Keratinocyte (primary cell): ENCODE measurements around the gene ANOS1. TPM values are rescaled to one million over a fixed set of nuclear protein-coding genes. Genes with fewer than 3 reads are reported as not detected.
"Not testable (repeated sequence)": the region's sequence is repeated elsewhere in the genome, so short reads cannot be mapped to it uniquely, and the experiment has no call there.

Source experiments
- DNase-seq: peaks from one replicate; pipeline ENCODE4 v3.0.0-alpha.2; 2011; ENCODE audit warnings: low read depth, missing footprints, low spot score
- FAIRE-seq: peaks from 2 replicates; lab custom pipeline; 2011; peaks lifted over from hg19 to GRCh38; lab: Jason Lieb, UNC
- H2AFZ ChIP-seq: 2 replicates; pipeline ENCODE4 v1.6.0; 2012; ENCODE audit warnings: low read length, control low read depth, inconsistent platforms; ENCODE audit not compliant: control insufficient read depth
- H3K27ac ChIP-seq: 2 replicates; pipeline ENCODE4 v1.5.1; 2011; ENCODE audit warnings: low read length; ENCODE audit not compliant: control insufficient read depth, insufficient read depth
- H3K27me3 ChIP-seq: 3 replicates; pipeline ENCODE4 v1.6.0; 2011; ENCODE audit warnings: low read length; ENCODE audit not compliant: control insufficient read depth, insufficient read depth; ENCODE audit errors: extremely low read depth
- H3K36me3 ChIP-seq, 2 experiments: 2 replicates in 1 of 2; 3 replicates in 1 of 2; pipeline ENCODE4 v1.5.1; 2011; ENCODE audit warnings: low read length in 2 of 2, mild to moderate bottlenecking in 1 of 2; ENCODE audit not compliant: control insufficient read depth in 2 of 2, insufficient read depth in 2 of 2; ENCODE audit errors: extremely low read depth in 1 of 2
- H3K4me1 ChIP-seq: 3 replicates; pipeline ENCODE4 v1.5.1; 2011; ENCODE audit warnings: low read length; ENCODE audit not compliant: control insufficient read depth, insufficient read depth; ENCODE audit errors: extremely low read depth
- H3K4me2 ChIP-seq: 3 replicates; pipeline ENCODE4 v1.6.0; 2011; ENCODE audit warnings: low read depth, low read length; ENCODE audit not compliant: control insufficient read depth, insufficient read depth; ENCODE audit errors: extremely low read depth
- H3K4me3 ChIP-seq, 3 experiments: fragments of 200-600 bp in 1 of 3; sonication (generic) in 1 of 3; 2 replicates in 2 of 3; 3 replicates in 1 of 3; pipeline ENCODE4 v1.5.1; 2011 to 2016; ENCODE audit warnings: low read length in 3 of 3, mild to moderate bottlenecking in 3 of 3, control low read depth in 2 of 3, inconsistent platforms in 1 of 3, low read depth in 1 of 3, mixed read lengths in 1 of 3, mixed run types in 1 of 3, moderate library complexity in 1 of 3; ENCODE audit not compliant: control insufficient read depth in 2 of 3, insufficient read depth in 2 of 3; ENCODE audit errors: extremely low read depth in 1 of 3
- H3K79me2 ChIP-seq: 2 replicates; pipeline ENCODE4 v1.6.0; 2012; ENCODE audit warnings: low read length; ENCODE audit not compliant: control insufficient read depth, insufficient read depth
- H3K9ac ChIP-seq: 3 replicates; pipeline ENCODE4 v1.6.0; 2011; ENCODE audit warnings: low read length; ENCODE audit not compliant: control insufficient read depth, insufficient read depth; ENCODE audit errors: extremely low read depth
- H3K9me1 ChIP-seq: 3 replicates; pipeline ENCODE4 v1.6.0; 2011; ENCODE audit warnings: low read length; ENCODE audit not compliant: control insufficient read depth, insufficient read depth; ENCODE audit errors: extremely low read depth
- H3K9me3 ChIP-seq: 2 replicates; pipeline ENCODE4 v1.5.1; 2012; ENCODE audit warnings: low read depth, low read length; ENCODE audit not compliant: control insufficient read depth
- H4K20me1 ChIP-seq: 3 replicates; pipeline ENCODE4 v1.6.0; 2011; ENCODE audit warnings: low read length; ENCODE audit not compliant: control insufficient read depth, insufficient read depth; ENCODE audit errors: extremely low read depth
- CTCF ChIP-seq, 3 experiments: IDR thresholded peaks in 1 of 3; conservative IDR thresholded peaks in 1 of 3; optimal IDR thresholded peaks in 1 of 3; 2 replicates in 2 of 3; 3 replicates in 1 of 3; pipeline versions ENCODE3 to v1.5.1; 2011; ENCODE audit warnings: low read length in 3 of 3, mild to moderate bottlenecking in 3 of 3, moderate library complexity in 2 of 3, control low read depth in 1 of 3, inconsistent platforms in 1 of 3; ENCODE audit not compliant: insufficient read depth in 2 of 3; ENCODE audit errors: extremely low read depth in 1 of 3
- EZH2 ChIP-seq: IDR thresholded peaks from one replicate; pipeline ENCODE4 v1.6.1; 2012; ENCODE audit warnings: inconsistent platforms, mild to moderate bottlenecking, low read length, moderate library complexity
- dilution Hi-C: fragments of 300-500 bp; cut with MboI; formaldehyde crosslinking; loops from one replicate; pipeline ENCODE4 v1.7.0; 2020; ENCODE audit warnings: low sequenced_read_pairs; ENCODE audit not compliant: extremely low pct_ligation_motif_present
- polyA plus RNA-seq, 5 experiments: library from polyadenylated mRNA; depleted of rRNA in 3 of 5; stranded (reverse) in 3 of 5; stranded (forward) in 1 of 5; unstranded in 1 of 5; fragments of >200 nt; gene quantifications; 1 replicate in 1 of 5; 2 replicates in 3 of 5; 3 replicates in 1 of 5; pipeline versions ENCODE4 v1.2.1 to v1.2.3, GENCODE V29; 2011 to 2012; ENCODE audit warnings: missing spikeins in 2 of 5, low read depth in 1 of 5, low replicate concordance in 1 of 5

Gene ANOS1
- polyA plus RNA-seq, 1 donor (not counting 4 experiments of a cell fraction or from before 2014, with no cell fraction given): 4.0 TPM

DNA sequence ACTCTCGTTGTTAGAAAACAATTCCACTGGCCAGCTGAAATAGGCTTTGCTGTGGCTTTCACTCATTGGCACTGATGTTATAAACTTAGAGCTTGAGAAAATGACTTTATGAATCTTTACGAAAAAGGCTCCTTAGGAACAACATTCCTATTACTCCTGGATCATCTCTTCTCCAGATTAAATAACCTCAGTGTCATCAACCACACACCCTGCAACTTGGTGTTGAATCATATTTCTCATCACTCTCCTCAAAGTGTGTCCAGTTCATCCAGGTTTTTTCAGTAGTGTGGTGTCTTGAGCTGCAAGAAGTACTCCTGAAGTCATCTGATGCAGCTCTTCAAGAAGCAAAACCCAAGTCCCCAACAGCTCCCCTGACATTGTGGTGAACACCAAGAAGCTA is 28.1 kb upstream of the ANOS1 start:
- no peak for FAIRE-seq

GRCh38 chrX:8758706-8759105 is 26.8 kb upstream of the ANOS1 start:
- FAIRE-seq, dilution Hi-C loops, DNase-seq, H3K27me3 ChIP-seq, H3K36me3 ChIP-seq, H3K9me3 ChIP-seq, H3K4me2 ChIP-seq, H3K9ac ChIP-seq, H3K9me1 ChIP-seq, H4K20me1 ChIP-seq, H3K4me3 ChIP-seq, H3K79me2 ChIP-seq, H2AFZ ChIP-seq: not testable (repeated sequence)
- Histone ChIP-seq H3K4me1 (peaks cover 13% of the 10 kb centered on the region), H3K27ac (peak overlapping the region; percentile 41)

More for the DNA sequence above, 28.1 kb upstream of the ANOS1 start:
- no peaks in the 10 kb centered on the region for H4K20me1 ChIP-seq
- no peak overlapping the region for H3K4me2 ChIP-seq
- no peak overlapping the region for H3K27ac ChIP-seq
- H3K9ac ChIP-seq: no peak overlapping the region
- H3K27me3 ChIP-seq: no peaks in the 10 kb centered on the region
- peaks cover 4% of the 10 kb centered on the region for H3K9me3 ChIP-seq
- dilution Hi-C loops: no loop called here
- H3K4me1 ChIP-seq: peaks cover 13% of the 10 kb centered on the region
- H3K36me3 ChIP-seq: no peaks in the 10 kb centered on the region
- no peak for DNase-seq
- TF ChIP-seq CTCF (optimal IDR thresholded peaks at IDR 0.05 in 1 of 3, IDR thresholded peaks at IDR 0.05 in 1 of 3, conservative IDR thresholded peaks at IDR 0.05 in 1 of 3; ENCODE audit: extremely low read depth in 1 of 3, insufficient read depth in 2 of 3, low read length in 3 of 3) (no peak), EZH2 (no peak)
- no peak overlapping the region for H3K4me3 ChIP-seq
- no peak overlapping the region for H2AFZ ChIP-seq
- no peaks in the 10 kb centered on the region for H3K9me1 ChIP-seq
- H3K79me2 ChIP-seq: no peaks in the 10 kb centered on the region

DNA sequence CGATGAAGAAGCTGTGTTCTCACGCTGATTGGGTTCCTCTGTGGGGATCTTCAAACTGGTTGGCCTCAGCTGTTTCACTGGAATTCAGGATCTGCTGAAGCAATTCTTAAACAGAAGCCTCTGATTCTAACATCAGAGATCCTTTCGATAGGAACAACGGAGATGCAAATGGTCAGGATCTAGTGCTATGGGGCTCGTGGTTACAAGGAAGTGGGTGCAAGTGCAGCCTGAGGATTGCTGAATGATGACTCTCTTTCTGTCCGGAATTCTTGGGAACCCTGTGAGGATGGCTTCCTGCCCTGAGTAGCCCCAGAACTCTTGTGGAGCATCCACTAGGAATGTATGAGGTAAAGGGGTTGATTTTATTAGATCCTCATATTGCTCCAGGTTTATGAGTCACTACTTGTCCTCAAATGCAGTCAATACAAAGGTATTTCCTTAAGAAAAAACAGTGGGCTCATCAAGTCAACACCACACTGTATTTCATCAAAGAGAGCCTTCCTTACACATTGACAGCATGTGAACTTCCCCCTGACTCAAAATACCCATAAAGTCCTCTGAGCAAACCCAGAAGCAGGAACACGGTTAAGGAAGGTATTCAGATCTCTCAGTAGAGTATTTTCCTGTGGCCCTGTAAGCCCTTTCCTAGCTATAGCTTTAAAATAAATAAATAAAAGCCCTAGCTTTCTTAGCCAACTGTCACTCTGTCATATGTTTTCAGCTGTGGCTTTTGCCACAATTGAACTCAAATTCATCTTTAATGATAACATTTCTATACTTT is 25.9 kb upstream of the ANOS1 start:
- H4K20me1 ChIP-seq, dilution Hi-C loops, H3K9me3 ChIP-seq, H3K4me2 ChIP-seq, H2AFZ ChIP-seq, H3K9ac ChIP-seq, H3K27me3 ChIP-seq, H3K9me1 ChIP-seq, H3K36me3 ChIP-seq, H3K79me2 ChIP-seq, H3K4me3 ChIP-seq, DNase-seq: not testable (repeated sequence)
- Histone ChIP-seq H3K27ac (peak overlapping the region; percentile 41), H3K4me1 (peaks cover 13% of the 10 kb centered on the region)
- peak; percentile 100 for FAIRE-seq
